Amniotic stem cell (primary cell): Measurements from ENCODE around the gene HMGB4.

Source experiments
- DNase-seq: peaks from one replicate; lab custom pipeline; 2025; lab: John Stamatoyannopoulos, UW

HMGB4 gene

DNA sequence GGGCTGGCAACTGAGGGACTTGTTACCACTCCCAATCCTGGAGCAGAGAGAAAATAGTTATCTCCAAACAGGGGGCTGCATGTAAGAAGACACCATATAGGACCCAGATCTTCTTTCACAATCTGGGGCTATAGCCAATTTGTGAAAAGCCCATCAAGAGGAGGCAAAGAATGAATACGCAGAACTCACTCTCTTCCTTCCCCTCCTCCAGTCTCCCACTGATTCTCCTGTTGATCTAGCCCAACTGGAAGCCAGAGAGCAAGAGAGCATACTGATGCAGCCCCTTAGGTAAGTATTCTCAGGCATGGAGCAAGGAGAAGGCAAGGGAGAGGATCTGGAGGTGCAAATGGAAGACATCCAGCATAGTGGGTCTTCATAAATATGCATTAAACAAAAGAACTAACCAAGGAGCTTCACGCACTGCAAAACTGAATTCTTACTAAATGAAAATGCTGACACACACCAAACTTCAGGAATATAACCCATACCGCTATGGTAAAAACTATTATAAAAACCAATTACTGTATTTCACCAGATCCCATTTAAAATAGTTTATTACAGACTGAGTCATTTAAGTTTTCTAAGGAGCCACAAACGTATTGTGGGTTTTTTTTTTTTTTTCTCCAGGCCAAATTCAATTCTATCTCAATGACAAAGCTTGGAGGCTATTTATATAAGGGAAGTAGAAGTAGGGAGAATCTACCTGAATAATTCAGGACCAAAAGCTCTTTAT lies 15.5 kb upstream of the HMGB4 start:
- no peak for DNase-seq

DNA sequence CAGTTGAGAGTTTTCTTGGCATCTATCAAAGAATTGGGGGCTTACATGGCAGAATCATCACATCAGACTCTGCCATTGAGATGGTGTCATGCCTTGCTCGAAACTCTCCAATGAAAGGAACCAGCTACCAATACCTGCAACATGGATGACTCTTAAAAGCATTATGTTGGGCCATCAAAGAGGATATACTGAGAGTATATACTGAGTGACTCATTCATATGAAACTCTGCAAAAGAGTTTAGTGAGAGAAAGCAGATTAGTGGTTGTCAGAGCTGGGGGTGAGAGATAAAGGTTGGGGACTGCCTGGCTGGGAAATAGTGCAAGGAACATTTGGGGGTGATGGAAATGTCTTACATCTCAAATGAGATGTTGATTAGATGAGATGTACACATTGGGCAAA lies 14.7 kb upstream of the HMGB4 start:
- DNase-seq: no peak

DNA sequence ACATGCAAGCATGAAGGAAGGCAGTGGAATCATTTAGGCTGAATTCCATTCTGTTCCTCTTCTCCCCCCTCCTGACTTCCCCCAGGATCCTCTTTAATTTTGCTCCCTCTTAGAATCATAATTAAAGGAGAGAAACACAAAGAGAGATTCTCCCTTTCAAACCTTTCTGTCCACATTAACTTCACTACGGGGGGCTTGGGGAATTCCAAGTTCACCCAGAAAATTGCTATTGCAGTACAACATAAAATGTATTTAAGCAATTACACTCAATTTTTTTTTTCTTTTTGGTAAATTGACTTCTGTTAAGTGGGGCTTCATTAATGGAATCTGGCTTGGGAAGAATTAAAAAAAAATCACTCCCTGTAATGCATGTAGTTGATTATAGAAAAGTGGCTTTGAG lies 13.4 kb upstream of the HMGB4 start:
- no peak for DNase-seq

DNA sequence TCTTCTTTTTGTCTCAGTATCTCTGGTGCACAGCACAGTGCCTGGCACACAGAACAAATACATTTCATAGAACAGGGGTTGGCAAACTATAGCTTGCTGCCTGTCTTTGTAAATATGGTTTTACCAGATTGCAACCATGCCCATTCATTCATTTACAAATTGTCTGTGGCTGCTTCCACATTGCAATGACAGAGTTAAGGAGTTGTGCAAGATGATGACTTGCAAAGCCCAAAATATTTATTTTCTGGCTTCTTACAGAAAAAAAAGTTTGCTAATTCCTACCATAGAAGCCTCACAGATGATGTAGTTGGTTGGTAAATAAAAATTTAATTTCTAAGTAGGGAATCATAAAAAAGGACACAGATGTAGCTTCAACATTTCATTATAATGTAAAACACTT lies 11.2 kb upstream of the HMGB4 start:
- DNase-seq: no peak

DNA sequence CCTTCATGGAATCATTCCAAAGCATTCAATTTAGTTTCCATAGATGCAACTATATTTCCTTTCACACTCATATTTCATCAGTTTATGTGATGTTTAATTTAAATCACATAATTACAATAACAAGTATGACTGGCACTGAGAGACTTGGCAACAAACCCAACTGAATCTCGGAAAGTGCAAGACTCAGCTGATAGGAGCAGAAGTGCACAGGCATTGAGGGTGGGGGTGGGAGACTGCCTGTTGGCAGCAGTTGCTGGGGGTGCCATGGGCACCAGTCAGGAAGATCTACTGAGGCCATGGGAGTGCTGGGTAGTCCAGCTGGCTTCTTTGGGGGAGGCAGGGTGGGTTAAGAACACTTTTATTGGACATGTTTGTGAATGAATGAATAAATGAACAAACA lies 10.4 kb upstream of the HMGB4 start:
- DNase-seq: no peak

DNA sequence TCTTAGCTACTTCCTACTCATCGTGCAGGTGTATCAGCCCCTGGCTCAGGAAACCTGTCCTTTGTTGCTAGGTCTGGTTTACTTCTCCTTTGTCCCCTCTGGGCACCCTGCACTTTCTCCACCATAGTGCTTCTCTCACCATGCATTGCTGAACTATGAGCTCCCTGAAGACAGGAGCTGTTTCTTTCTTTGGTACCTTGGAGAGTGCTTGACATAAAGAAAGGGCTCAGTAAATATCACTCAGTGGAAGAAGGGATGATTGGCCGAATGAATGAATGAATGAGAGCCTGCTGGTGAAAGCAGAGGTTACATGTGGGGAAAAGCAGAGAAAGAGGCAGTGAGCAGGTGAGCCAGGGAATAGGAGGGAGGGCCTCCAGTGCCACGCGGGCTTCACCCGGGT lies 9.8 kb upstream of the HMGB4 start:
- DNase-seq: no peak

DNA sequence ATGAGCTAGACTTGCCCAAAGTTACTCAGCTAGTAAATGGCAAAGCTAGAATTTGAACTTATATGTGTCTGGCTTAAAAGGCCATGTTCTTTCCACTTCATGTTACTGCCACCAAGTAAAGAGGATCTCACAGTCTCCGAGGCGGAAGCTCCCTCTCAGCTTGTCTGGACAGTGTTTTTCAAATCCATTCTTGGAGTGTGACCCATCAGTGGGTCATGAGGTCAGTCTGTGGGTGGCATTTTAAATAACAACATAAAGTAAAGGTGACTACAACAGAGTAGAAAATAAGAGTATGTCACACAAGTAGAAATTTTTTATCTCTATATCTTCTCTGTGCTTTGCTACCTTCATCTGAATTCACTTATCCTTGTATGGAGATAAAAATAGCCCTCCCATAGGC lies 3.2 kb upstream of the HMGB4 start:
- DNase-seq: no peak

DNA sequence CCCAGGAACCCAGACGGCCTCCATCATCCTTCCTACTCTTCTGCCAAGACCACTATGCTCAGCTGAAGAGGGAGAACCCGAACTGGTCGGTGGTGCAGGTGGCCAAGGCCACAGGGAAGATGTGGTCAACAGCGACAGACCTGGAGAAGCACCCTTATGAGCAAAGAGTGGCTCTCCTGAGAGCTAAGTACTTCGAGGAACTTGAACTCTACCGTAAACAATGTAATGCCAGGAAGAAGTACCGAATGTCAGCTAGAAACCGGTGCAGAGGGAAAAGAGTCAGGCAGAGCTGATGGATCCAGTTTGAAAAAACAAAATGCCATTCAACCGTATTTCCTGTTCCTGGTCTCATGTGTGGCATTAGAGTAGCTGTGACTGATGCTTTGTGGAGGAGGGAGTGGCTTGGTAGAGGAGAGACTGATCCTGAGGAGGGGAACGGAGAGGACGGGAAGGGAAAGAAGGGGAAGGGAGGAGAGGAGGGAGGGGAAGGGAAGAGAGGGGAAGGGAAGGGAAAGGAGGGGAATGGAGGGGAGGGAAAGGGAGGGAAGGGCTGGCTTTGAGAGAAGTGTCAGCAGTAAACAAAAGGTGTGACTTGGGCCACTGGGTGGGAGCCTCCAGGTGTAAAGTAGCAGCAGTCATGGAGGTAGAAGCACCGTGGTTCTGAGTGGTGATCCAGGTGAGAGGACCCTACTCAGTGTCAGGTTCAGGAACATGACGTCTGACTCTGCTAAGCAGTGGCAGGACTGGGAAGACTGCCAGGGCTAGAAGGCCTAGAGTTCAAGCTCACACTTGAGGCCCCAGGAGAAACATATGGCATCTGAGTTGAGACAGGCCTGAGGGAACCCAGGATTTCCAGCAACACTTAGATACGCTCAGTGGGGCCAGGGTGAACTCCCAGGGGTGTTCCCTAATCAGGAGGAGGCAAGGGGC lies 846 bp downstream of the HMGB4 start:
- no peak for DNase-seq

DNA sequence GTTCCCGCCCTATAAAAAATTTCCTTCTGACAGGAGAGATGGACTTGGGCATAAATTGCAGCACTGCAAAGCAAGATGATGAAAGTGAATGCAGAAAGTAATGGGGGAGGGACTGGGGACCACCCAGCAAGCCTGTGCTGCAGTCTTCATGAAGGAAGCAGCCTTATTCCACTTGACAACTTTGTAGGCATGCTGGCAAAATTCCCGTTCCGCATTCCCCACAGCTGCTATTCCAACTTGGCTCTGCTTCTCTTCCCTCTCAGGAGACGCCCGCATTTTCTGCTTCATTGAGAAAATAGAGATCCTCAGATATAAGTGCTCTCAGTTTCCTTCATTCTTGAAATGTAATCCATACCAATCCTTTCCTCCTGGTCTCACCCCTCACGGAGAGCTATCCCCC lies 2.4 kb downstream of the HMGB4 start:
- no peak for DNase-seq

DNA sequence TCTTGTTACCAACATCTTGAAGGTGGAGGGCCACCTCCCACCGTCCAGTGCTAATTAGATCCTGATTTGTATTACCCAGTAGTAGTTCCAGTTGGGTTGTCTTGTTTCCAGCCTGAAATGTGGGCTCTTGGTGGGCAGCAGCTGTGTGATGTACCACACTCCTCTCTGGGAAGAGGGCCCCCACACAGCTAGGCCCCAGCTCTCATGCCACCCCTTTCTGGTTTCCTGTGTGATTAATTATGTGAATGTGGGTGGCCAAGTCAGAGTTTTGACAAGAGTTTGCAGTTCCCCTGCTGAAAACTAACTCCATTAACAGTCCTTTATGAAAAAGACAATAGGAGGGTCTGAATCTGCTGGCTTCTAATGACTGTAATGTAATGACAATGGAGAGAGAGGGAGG lies 3.8 kb downstream of the HMGB4 start:
- DNase-seq: no peak

DNA sequence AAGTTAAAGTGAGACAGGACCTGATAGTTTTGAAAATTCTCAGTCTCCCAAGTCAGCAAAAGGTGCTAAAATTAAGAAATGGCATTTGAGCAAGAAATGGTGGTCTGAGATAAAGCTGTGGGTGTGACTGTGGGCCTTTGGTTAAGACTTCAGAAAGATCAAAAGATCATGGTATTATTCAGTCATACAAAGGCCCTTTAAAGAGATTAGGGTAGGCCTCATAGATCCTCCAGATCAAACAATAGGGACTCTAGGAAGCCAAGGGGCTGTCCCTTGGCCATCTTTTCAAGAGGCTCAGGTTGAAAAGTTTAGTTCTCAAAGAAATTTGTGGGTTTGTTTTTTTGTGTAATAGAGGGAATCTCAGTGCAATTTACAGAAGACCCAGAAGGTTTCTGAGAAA lies 8.4 kb downstream of the HMGB4 start:
- DNase-seq: no peak

DNA sequence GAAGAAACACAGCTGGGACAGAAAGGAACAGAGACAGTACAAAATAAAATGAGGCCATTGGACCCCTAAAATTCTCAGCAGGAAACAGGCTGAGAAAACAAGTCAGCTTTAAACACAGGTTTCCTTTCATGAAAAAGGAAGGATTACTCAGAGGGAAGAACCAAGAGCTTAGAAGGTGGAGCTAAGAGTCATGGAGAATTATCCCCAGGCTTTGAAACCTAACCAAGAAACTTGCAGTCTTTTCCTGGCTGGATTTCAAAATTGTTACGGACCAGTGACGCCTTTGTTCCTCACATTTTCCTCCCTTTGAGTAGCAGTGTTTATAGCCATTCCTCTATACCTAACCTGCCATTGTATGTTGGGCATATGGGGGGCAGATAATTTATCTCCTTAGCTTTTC lies 8.8 kb downstream of the HMGB4 start:
- DNase-seq: no peak

DNA sequence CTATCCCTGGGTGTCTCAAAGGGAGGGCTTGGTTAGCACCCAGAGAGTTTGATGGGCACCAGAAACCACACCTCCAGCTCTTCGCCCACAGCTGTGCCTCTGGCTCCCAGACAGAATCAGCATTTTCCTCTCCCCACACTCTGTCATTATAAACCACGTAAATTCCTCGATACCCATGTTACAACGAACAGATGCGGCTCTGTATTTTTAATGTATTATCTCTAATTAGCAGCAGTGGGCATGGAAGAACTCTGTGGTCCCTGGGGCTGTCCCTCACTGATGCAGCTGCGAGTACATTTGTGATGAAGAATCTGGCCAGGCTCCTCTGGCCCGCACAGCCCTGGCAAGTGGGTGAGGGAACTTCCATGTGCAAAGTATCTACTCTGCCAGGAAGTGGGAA lies 10.8 kb downstream of the HMGB4 start:
- no peak for DNase-seq

DNA sequence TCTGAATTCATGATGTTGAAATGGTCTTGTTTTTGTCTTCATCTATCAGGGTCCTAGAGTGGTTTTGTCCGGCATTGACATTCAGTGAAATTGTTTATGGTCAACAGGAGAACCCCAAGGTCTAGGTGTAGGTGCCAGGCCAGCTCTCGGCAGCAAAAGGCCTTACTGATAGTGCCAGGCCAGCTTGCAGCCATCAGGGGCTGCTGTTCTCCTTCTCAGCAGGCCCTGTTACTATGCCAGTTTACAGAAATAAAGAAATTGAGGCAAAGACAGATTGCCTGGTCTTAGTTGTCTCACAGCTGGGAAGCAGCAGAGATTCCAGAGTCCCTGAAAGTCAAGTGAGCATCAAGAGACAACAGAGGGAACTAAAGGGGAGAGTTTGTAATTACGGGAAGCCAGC lies 12.0 kb downstream of the HMGB4 start:
- DNase-seq: no peak

DNA sequence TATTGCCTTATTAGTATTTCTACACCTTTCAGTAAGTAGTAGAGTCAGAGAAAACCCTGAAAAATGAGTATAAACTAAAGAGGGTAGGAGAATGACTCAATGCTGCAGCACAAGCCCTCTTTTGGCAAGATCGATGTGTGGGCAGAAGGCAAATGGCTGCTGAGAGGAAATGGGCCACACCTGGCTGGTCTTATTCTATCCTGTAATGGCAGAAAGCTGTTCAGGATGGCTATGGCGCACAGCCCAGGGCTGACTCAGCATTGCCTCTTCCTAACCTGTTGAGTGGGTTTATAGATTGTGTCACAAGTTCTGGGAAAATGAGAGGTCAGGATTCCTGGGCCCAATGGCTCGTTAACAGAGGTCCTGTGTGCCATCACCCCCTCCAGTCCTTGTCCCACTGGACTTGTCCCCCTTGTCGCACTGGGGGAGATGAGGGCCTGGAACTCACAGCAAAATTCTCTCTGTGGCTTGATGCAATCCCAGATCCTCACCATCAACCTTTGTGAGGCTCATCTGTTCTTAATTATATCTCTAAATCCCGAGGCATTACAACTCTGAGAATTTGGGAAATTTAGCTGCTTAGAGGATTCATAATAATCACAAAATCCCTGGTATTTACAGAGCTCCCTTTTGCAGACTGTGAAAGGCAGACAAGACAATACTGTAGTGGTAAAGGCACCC lies 13.2 kb downstream of the HMGB4 start:
- DNase-seq: no peak

DNA sequence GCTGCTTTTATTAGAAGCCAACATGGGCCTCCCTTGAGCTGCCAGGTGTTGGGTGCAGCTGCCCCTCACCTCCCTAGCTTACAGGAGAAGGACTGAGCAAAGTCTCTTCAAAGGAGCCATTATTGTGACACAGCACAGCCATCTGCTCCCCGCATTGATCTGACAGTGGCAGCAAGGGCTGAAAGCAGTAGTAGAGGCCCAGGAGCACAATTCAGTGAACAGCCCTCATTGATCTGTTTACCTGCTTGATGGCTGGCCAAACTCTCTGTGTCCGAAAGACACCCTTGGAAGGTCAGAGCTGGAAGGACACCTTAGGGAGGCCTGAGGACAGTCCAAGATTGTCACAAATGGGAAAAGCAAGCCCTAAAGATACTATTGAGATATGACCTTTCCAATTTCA lies 14.5 kb downstream of the HMGB4 start:
- DNase-seq: no peak

DNA sequence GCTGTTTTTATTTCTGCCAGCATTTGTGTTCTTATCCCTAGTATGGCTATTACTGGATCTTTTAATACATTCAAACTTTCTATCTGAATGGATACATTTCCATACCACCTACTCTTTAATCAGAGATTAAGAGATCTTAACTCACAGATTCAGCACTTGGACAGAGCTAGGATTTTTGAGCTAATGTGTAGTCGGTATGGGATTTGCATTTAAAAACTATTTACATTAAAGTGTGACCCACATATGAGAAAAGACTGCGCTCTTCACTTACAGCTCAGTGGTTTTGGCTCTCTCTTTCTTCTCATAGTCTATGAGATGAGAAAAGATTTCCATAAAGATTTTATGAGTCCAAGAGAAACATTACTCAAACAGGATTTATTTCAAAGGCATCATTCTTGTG lies 16.4 kb downstream of the HMGB4 start:
- DNase-seq: no peak

DNA sequence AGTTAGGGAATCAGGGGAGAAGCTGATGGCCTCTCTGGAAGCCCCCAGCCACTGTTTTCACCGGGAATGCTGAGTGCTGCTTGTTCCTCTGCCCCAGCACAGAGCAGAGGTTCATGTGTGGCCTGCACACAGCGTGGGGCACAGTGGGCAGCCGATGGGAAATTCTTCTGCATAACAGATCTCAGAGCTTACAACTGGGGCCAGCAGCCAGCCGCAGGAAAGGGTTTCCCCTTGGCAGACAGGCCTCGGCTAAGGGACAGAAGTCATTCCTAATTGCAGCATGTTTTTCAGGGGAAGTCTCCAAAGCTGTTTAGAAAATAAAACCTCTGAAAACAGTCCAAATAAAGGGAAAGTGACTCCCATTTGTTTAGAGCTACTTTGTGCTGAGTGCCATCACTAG lies 22.6 kb downstream of the HMGB4 start:
- DNase-seq: no peak

DNA sequence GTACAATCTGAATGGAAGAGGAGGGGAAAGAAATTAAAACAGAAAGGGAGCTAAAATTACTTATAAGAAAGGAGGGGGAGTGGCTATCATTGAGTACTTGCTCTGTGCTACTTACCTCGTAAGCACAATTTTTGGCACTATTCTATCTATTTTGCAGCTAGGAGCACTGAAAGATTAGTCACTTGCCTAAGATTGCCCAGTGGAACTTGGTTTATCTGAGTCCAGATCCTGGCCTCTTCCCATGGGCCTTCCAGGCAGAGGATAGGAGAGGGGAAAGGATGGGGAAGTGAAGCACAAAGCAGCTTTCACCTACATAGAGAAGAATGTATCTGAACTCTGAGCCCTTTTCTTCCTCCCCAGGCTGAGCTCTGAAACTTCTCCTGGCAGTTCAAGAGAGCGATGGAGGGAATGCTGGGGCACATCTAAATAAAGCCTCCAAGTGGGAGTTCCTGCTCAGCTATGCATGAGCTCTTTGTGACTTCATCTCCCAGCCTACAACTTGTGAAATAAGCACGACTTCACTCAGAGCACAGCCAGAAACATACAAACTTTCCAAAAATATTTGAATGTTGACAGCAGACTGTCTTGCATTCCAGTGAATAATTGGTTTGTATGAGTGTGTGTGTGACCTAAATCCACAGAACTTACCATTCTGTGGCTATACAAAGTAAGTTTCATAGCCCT lies 29.4 kb downstream of the HMGB4 start:
- DNase-seq: no peak

DNA sequence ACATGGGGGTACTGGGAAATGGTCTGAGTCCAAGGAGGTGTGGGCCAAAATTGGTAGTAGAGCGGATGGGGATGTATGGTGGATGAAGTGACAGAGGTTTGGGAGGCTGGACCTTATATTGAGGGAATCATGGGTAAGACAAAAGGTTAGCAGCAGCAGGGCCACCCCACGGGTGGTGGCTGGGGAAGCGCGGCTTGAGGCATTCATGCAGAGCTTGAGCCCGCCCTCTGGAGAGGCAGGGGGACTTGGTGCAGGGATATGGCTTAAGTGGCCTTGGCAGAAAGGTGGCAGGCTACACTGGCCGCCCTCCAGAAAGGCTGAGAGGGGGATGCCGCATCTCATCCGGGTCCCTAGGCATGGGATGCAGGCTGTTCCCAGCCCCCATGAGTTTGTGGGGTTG lies 31.5 kb downstream of the HMGB4 start:
- DNase-seq: no peak

DNA sequence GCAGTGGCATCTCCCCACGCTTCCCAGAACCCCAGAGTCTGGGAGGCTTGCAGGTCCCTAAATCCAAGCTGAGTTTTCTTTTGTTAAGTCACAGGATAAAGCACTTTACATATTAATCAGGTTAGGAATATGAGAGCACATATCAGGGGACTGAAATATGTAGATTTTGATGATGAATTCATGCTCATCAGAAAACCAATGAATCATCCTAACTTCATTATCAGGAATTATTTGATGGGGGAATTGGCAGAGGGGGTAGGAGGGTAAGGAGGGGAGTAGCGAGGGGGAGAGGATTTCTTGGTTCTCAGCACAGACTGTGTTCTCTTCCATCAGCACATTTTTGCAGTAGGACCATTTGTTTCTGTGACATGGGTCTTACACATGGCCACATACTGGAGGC lies 32.1 kb downstream of the HMGB4 start:
- no peak for DNase-seq

DNA sequence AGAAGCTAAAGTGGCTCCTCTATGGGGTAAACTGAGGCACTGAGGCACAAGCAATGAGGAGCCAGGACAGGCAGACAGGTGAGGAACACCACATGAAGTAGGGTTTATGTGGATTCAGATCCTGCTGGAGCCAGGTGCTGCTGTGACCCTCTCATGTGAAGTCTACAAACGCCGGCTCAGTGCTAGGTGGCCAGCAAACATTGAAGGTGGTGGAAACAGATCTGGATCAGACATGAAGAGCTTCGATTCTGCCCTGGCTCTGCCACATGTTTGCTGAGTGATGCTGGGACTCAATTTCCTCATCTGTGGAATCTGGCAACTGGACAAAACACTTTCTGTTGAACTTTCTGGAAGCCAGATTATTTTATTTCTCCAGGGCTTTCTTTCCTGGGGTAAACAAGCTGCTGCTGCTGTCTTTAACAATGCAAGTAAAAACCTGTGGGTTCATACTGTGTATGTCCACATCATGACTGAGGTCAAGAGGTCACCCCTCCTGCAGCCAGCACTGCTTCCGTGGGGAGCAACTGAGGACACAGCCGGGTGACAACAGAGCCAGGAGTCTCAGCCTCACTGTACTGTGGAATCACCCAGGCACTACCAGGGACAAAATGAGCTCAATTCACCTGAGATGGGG lies 33.3 kb downstream of the HMGB4 start:
- DNase-seq: no peak
